T-helper 1 cell treated with Interleukin-12 subunit alpha and Interleukin-12 subunit beta and Interleukin-4 antibody, amounts not matched to agents 30 μg/mL and 1 μg/mL, for 36 hours (primary cell): Measurements from ENCODE around the gene NRG2.

Source experiments
- H3K27ac Mint-ChIP-seq: one replicate; pipeline ENCODE4 v1.8.0; 2021; ENCODE audit warnings: mild to moderate bottlenecking, mixed read lengths
- H3K27me3 Mint-ChIP-seq: one replicate; pipeline ENCODE4 v1.8.0; 2021; ENCODE audit warnings: low read depth, mixed read lengths
- H3K36me3 Mint-ChIP-seq: one replicate; pipeline ENCODE4 v1.8.0; 2021; ENCODE audit warnings: low read depth, mixed read lengths
- H3K4me1 Mint-ChIP-seq: one replicate; pipeline ENCODE4 v1.8.0; 2021; ENCODE audit warnings: low read depth, mixed read lengths
- H3K4me3 Mint-ChIP-seq: one replicate; pipeline ENCODE4 v1.8.0; 2021; ENCODE audit warnings: mild to moderate bottlenecking, moderate library complexity, mixed read lengths
- H3K9me3 Mint-ChIP-seq: one replicate; pipeline ENCODE4 v1.8.0; 2021; ENCODE audit warnings: mixed read lengths

NRG2 gene

DNA sequence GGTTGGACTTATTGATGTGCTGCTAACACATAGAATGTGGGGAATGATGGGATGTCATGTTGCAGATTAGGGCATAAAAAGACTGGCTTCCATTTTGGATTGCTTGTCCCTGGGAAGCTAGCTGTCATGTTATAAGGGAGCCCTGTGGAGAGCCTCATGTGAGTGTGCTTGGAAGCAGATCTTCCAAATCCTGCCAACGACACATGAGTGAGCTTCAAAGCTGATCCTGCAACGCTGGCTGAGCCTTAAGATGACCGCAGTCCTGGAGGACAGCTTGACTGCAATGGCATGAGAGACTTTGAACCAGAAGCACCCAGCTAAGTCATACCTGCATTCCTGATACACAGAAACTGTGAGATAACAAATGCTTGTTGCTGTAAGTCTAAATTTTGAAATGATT, 63.6 kb downstream of the NRG2 start:
- no peak overlapping the region for H3K27ac Mint-ChIP-seq
- no peaks in the 10 kb centered on the region for H3K4me1 Mint-ChIP-seq
- no peaks in the 10 kb centered on the region for H3K9me3 Mint-ChIP-seq
- no peaks in the 10 kb centered on the region for H3K36me3 Mint-ChIP-seq
- peaks cover 19% of the 10 kb centered on the region for H3K27me3 Mint-ChIP-seq
- no peak overlapping the region for H3K4me3 Mint-ChIP-seq

DNA sequence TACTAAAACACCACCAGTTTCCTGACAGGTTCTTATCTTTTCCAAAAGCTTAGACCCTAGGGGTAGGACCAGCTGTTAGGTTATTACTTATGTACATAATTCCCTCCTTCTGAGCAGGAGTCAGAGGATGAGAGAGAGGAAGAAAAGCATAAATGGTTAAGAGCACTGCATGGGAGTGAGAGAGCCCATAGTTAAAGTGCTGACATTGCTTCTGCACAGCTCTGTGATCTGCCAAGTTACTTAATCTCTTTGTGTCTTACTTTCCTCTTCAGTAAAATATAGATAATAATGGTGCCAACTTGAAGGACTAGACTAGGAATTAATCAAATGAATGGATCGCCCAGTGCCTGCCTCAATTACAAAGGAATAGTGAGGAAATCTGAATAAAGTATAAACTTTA, 66.4 kb downstream of the NRG2 start:
- Mint-ChIP-seq H3K4me3 (no peak overlapping the region), H3K27me3 (peaks cover 26% of the 10 kb centered on the region), H3K9me3 (no peaks in the 10 kb centered on the region), H3K27ac (no peak overlapping the region), H3K36me3 (no peaks in the 10 kb centered on the region), H3K4me1 (no peaks in the 10 kb centered on the region)

DNA sequence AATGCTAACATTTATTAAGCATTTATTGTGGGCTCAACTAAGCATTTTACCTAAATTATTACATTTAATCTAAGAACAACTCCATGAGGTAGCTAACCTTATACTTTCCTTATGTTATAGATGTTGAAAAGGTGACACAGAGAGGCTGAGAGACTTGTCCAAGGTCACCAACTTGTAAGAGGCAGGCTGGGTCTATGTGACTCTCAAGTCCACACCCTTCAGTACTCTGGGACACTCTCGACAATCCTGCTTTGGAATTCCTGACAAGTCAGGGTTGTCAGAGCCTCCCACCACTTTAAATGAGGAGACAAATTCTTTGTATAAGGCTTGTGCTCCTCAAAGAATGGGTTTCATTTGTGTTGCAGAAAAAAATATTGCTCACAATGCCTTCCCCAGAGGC, 67.2 kb downstream of the NRG2 start:
- Mint-ChIP-seq H3K9me3 (no peaks in the 10 kb centered on the region), H3K36me3 (no peaks in the 10 kb centered on the region), H3K27ac (no peak overlapping the region), H3K4me3 (no peak overlapping the region), H3K4me1 (no peaks in the 10 kb centered on the region), H3K27me3 (peaks cover 32% of the 10 kb centered on the region)

DNA sequence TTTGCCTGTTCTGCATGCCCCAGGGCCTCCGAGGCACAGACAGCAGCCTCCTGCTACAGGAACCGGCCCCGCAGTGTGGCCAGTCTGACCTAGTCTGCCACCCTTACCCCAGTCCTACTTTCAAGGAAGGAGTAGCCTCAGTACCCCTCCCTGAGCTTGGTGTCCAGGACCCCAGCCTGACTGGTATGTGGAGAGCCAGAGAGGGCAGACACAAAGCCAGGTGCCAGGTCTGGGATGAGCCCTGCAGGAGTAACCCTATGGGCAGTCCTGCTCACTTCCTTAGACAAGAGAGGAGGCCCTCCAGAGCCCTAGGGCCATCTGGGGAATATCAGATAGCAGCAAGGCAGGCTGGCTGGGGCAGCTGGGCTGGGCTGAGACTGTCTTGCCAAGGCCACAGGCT, 67.8 kb downstream of the NRG2 start:
- Mint-ChIP-seq H3K4me1 (no peaks in the 10 kb centered on the region), H3K27me3 (peaks cover 38% of the 10 kb centered on the region), H3K9me3 (no peaks in the 10 kb centered on the region), H3K27ac (no peak overlapping the region), H3K36me3 (no peaks in the 10 kb centered on the region), H3K4me3 (no peak overlapping the region)

DNA sequence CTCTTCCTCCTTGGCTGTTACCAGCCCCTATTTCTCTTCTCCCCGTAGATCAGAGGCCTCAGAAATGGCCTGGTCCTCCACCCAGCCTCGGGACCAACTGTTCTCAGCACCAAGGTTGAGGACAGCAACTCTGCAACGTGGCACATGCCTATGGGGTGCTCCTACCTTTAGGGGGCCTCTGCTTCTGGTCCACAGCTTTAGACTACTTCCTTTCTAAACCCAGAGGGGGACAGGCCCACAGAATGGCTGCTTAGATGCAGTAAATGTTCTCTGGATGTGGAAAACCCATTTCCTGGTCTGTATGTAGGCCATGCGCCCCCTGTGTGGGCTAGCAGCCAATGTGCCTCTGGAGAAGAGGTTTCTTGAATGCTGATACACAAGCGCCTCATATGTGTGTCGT, 68.4 kb downstream of the NRG2 start:
- no peaks in the 10 kb centered on the region for H3K4me1 Mint-ChIP-seq
- H3K36me3 Mint-ChIP-seq = no peaks in the 10 kb centered on the region
- no peak overlapping the region for H3K4me3 Mint-ChIP-seq
- peaks cover 43% of the 10 kb centered on the region for H3K27me3 Mint-ChIP-seq
- no peak overlapping the region for H3K27ac Mint-ChIP-seq
- H3K9me3 Mint-ChIP-seq = no peaks in the 10 kb centered on the region

DNA sequence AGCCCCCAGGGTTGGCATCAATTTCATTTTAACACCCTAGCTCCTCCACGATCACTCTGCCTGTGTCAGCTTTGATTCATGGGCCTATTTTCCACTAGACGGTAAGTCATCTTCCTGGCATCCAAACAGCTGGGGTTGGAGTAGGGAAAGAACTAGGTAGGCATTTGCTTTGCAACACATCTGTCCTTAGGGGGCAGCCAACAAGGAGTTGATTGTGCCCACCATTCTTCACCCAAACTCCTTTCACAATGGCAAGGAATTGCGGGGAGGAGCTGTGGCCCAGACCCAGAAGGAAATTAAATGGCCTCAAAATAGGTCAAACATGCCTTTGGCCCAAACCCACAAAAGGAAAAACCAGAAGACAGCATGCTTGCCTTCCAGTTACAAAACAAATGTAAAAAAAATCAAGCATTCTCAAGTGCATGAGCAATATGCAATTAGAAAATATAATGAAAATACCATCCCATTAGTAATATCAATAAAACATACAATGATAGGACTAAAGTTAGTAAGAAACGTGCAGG, 71.8 kb downstream of the NRG2 start:
- no peaks in the 10 kb centered on the region for H3K9me3 Mint-ChIP-seq
- peaks cover 40% of the 10 kb centered on the region for H3K27me3 Mint-ChIP-seq
- H3K4me3 Mint-ChIP-seq = no peak overlapping the region
- H3K36me3 Mint-ChIP-seq = no peaks in the 10 kb centered on the region
- no peak overlapping the region for H3K27ac Mint-ChIP-seq
- no peaks in the 10 kb centered on the region for H3K4me1 Mint-ChIP-seq

DNA sequence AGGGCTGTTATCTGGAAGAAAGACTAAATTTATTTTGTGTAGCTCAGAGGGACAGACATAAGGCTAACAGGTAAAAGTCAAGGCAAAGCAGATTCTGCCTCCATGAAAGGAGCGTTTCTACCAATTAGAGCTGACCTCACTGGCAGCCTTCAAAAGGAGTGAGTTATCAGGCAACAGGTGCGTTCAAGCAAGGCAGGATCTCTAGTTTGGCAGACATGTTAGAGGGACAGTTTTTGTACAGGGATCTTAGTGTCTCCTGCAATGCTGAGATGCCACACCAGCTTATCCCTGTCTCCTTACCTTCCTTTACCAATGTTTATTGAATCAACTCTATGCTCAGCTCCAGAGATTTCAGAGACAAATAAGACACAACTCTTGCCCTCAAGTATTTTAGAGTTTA, 73.8 kb downstream of the NRG2 start:
- Mint-ChIP-seq H3K9me3 (no peaks in the 10 kb centered on the region), H3K27me3 (peaks cover 37% of the 10 kb centered on the region), H3K27ac (no peak overlapping the region), H3K4me3 (no peak overlapping the region), H3K36me3 (no peaks in the 10 kb centered on the region), H3K4me1 (no peaks in the 10 kb centered on the region)

DNA sequence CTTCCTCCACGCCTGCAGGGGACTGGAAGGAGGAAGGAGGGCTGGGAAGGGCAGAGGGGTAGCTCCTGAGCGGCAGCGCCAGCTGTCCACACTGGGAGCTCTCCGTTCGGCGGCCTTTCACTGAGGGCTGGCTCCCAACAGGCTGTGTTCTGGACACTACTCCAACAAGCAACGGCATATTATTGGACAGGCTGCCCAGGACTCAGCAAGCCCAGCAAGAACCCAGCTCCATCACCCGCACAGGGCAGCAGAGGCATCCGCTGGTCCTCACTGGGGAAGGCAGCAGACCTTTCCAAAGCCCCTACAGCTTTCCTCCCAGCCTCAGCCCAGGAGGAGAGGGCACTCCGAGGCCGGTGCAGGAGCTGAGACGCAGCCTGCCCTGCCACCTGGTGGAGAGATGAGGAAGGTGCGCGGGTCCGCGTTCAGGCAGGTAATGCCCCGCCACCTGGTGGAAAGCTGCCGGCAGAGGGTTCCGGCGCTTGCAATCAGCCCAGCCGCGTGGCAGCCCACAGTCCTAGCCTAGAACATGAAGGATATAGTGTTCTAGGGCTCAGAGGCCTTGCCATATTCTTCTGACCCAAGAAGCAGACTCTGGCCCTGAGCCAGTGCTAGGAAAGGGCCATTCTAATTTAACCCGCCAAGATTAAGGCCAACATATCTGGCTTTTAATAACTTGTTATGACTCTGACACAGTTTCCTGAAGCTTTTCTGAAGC, 74.4 kb downstream of the NRG2 start:
- no peak overlapping the region for H3K27ac Mint-ChIP-seq
- peaks cover 32% of the 10 kb centered on the region for H3K27me3 Mint-ChIP-seq
- no peaks in the 10 kb centered on the region for H3K36me3 Mint-ChIP-seq
- no peaks in the 10 kb centered on the region for H3K9me3 Mint-ChIP-seq
- no peak overlapping the region for H3K4me3 Mint-ChIP-seq
- no peaks in the 10 kb centered on the region for H3K4me1 Mint-ChIP-seq

DNA sequence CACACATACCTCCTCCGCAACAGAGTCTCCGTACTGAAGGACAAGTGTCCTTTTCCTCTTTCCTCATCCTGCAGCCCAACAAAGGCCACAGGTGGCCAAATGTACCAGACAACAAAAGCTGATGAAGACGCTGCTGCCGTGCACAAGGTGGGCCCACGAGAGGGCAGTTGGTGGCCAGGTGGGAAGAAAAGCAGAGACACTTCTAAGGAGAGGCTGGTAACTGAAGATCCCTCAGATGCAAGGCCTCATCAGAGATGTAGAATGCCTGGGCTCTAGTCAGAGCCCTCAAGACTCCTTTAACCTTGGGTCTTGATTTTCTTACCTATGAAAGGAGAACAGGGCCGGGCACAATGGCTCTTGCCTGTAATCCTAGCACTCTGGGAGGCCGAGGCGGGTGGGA, 75.7 kb downstream of the NRG2 start:
- Mint-ChIP-seq H3K27me3 (peaks cover 32% of the 10 kb centered on the region), H3K4me1 (no peaks in the 10 kb centered on the region), H3K4me3 (no peak overlapping the region), H3K36me3 (no peaks in the 10 kb centered on the region), H3K9me3 (no peaks in the 10 kb centered on the region), H3K27ac (no peak overlapping the region)

DNA sequence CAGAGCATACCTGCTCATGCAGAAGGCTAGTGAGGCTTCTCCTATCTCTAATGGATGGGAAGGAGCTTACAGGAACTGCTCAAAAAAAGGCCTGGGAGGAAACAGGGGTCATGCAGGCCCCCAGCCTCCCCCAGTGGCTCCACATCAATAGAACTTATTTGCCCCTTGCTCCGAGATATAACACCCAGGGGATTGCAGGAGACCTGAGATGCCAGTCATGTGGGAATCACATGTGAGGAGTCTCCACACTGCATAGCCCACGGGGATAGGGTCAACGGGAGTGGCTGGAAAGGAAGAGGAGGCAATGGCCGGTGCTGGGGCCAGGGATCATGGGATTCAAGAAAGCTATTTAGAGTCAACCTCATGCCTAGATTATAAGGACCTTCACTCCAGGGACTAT, 76.2 kb downstream of the NRG2 start:
- no peaks in the 10 kb centered on the region for H3K4me1 Mint-ChIP-seq
- H3K9me3 Mint-ChIP-seq = no peaks in the 10 kb centered on the region
- H3K27me3 Mint-ChIP-seq = peaks cover 32% of the 10 kb centered on the region
- no peak overlapping the region for H3K4me3 Mint-ChIP-seq
- H3K27ac Mint-ChIP-seq = no peak overlapping the region
- H3K36me3 Mint-ChIP-seq = no peaks in the 10 kb centered on the region

DNA sequence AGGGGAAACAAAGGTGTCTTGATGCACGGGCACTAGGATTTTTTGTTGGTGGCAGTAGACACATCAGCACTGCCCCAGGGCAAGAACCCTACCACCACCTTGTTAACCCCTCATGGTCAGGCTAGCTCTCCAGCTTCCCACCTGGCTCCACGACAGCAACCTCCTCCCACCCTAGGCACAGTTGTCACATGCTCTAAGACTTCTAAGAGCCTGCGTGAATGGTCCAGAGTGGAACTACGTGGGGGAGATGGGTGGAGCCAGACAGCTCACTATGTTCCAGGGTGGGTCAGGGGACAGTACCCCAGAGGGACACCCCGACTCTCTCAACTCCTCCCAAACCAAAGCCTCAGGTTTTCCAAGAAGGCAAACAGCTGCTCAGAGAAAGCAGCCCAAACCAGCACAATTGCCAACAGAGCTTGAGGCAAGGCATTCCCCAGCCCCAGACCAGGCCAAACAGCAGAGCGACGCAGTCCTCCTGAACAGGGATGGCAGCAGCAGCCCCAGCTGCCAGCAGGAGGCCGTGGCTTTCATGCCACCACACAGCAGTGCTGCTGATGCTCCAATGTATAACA, 78.0 kb downstream of the NRG2 start:
- Mint-ChIP-seq H3K27me3 (peaks cover 17% of the 10 kb centered on the region), H3K36me3 (no peaks in the 10 kb centered on the region), H3K4me1 (no peaks in the 10 kb centered on the region), H3K27ac (no peak overlapping the region), H3K4me3 (no peak overlapping the region), H3K9me3 (no peaks in the 10 kb centered on the region)

DNA sequence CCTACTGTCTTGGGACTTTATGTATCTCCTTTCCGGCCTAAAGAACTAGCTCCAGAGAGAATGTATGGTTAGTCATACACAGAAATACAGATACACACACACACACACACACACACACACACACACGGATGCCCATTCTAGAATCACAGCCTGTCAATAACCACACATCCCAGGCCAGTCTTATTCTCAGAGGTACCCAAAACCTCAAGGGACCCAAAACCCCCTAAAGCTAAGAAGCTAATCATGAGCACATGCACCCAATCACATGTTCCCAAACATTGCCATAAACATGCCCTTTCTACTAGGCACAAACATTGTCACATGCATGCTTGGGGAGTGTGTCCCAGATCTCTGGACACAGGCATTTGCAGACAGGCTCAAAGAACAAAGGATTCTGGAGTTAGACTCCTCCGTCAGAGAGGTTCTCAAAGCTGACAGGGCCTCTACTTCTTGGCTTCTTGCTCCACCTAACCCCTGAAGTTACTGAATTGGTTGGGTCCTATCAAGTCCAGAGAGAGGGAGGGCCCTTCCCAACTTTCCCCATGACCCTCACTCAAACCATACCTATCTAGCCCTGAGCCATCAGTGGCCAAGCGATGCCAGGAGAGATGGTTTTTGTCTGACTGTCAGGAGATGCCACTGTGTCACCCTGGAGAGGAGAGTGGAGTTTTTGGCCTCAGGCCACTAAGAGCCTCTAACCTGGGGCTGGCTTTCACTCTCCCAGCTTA, 78.7 kb downstream of the NRG2 start:
- no peaks in the 10 kb centered on the region for H3K36me3 Mint-ChIP-seq
- no peaks in the 10 kb centered on the region for H3K9me3 Mint-ChIP-seq
- peaks cover 10% of the 10 kb centered on the region for H3K27me3 Mint-ChIP-seq
- no peak overlapping the region for H3K4me3 Mint-ChIP-seq
- H3K4me1 Mint-ChIP-seq = no peaks in the 10 kb centered on the region
- no peak overlapping the region for H3K27ac Mint-ChIP-seq

DNA sequence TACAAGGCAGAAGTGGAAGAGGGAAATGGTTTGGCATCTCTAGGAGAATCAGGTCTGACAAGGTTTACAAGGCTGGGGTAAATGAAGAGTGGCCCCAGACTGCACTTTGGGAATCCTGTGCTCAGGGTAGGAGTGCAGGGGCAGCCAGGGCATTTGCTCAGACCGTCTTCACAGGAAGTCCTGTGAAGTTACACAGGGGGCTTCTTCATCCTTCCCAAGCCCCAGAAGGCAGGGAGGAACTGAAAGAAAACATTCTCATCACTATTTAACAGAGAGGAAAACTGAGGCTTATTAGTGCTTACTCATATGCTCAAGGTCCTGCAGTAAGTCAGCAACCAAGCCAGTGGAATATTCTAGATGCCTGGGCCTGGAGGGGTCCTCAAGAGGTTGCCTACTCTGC, 80.7 kb downstream of the NRG2 start:
- Mint-ChIP-seq H3K9me3 (no peaks in the 10 kb centered on the region), H3K27ac (no peak overlapping the region), H3K36me3 (no peaks in the 10 kb centered on the region), H3K27me3 (peaks cover 3% of the 10 kb centered on the region), H3K4me1 (no peaks in the 10 kb centered on the region), H3K4me3 (no peak overlapping the region)

DNA sequence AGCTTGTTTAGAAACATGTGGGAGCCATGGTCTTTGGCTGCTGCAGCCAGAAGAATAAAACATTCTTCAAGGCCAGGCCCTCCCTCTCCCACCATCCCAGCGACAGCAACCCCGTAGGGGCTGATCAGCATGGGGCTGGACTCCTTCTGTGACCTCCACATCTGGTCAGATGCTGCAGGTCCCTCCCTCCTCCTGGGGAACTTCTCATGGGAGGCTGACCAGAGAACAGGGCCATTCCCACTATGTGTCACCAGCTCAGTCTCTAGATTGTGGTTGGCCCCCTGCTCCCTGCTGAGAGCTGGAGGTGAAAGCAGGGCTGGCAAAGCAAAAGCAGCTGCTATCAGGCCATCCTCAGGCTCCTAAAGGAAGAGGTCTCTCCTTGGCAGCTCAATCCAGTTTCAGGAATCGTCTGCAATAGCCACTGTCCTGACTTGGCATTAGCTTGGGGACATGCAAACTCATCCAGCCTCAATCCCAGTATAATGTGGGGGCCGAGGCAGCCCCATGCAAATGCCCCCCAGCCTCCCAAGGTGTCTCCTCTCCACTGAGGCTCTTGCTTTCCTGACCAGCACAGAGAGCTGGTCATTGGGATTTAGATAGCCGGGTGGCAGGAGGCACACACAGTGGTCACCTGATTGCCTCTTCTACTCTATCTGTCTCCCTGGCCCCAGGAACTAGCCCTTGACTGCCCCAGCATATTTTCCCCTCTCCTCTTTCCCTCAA, 81.5 kb downstream of the NRG2 start:
- H3K4me1 Mint-ChIP-seq = no peaks in the 10 kb centered on the region
- no peak overlapping the region for H3K27ac Mint-ChIP-seq
- H3K27me3 Mint-ChIP-seq = peaks cover 3% of the 10 kb centered on the region
- no peaks in the 10 kb centered on the region for H3K36me3 Mint-ChIP-seq
- H3K4me3 Mint-ChIP-seq = no peak overlapping the region
- H3K9me3 Mint-ChIP-seq = no peaks in the 10 kb centered on the region
